KBM-7 (cell line): ENCODE data around the gene MCTP1.

ENCODE experiments used
- DNase-seq: peaks from one replicate; pipeline ENCODE4 v3.0.0-alpha.2; 2015
- in situ Hi-C: fragments of 300-500 bp; cut with MboI; formaldehyde crosslinking; loops from 2 replicates; pipeline ENCODE4 v1.14.3; 2020; ENCODE audit warnings: low sequenced_read_pairs, low pct_unique_long_range_greater_than_20kb, mixed read lengths

MCTP1 gene

GRCh38 chr5:95284572-95285408 lies at the start of gene MCTP1:
TSS of gene MCTP1 (minus strand) at chr5:95285094.
- peak; percentile 53 for DNase-seq

GRCh38 chr5:95332158-95332557 lies 47.3 kb upstream of the MCTP1 start:
- in situ Hi-C loops: no loop called here
- no peak for DNase-seq

More at GRCh38 chr5:95284572-95285408, at the start of gene MCTP1:
- in situ Hi-C loops: no loop called here

- in situ Hi-C loops: no loop called here
- no peak for DNase-seq
These were observed 46.5 kb upstream of the MCTP1 start for GRCh38 chr5:95331358-95331757.

- in situ Hi-C loops: no loop called here
- no peak for DNase-seq
These were observed 42.3 kb upstream of the MCTP1 start for GRCh38 chr5:95327211-95327610.

- no peak for DNase-seq
- in situ Hi-C loops: no loop called here
These were observed 32.8 kb upstream of the MCTP1 start for GRCh38 chr5:95317687-95318086.

- no peak for DNase-seq
- in situ Hi-C loops: no loop called here
These were observed 32.2 kb upstream of the MCTP1 start for GRCh38 chr5:95317085-95317484.

- no peak for DNase-seq
- in situ Hi-C loops: no loop called here
These were observed 19.8 kb upstream of the MCTP1 start for GRCh38 chr5:95304711-95305110.

GRCh38 chr5:95298651-95299050 lies 13.8 kb upstream of the MCTP1 start:
- in situ Hi-C loops: no loop called here
- DNase-seq: no peak

- DNase-seq: no peak
- in situ Hi-C loops: no loop called here
These were observed 11.4 kb upstream of the MCTP1 start for GRCh38 chr5:95296291-95296690.

- in situ Hi-C loops: no loop called here
- DNase-seq: no peak
These were observed 488 bp upstream of the MCTP1 start for GRCh38 chr5:95285409-95285755.

- in situ Hi-C loops: no loop called here
- peak; percentile 73 for DNase-seq
These were observed 928 bp downstream of the MCTP1 start for GRCh38 chr5:95283761-95284571.

- in situ Hi-C loops: no loop called here
- peak; percentile 7 for DNase-seq
These were observed 1.8 kb downstream of the MCTP1 start for GRCh38 chr5:95283022-95283615.

GRCh38 chr5:95281226-95281625 lies 3.7 kb downstream of the MCTP1 start:
- no peak for DNase-seq
- in situ Hi-C loops: no loop called here

- in situ Hi-C loops: no loop called here
These were observed 4.3 kb downstream of the MCTP1 start for GRCh38 chr5:95280401-95281095.

GRCh38 chr5:95274011-95274410 lies 10.9 kb downstream of the MCTP1 start:
- in situ Hi-C loops: loop anchor here (25.0 kb wide), 1 partner anchor 312 kb away; no protein-coding TSS in a partner anchor
- DNase-seq: peak; percentile 8

More at GRCh38 chr5:95280401-95281095, 4.3 kb downstream of the MCTP1 start:
- DNase-seq: no peak

- in situ Hi-C loops: loop anchor here (25.0 kb wide), 1 partner anchor 310 kb away; no protein-coding TSS in a partner anchor
- no peak for DNase-seq
These were observed 12.5 kb downstream of the MCTP1 start for GRCh38 chr5:95272316-95272929.

GRCh38 chr5:95262933-95263660 lies 21.8 kb downstream of the MCTP1 start:
- in situ Hi-C loops: loop anchor here (25.0 kb wide), 1 partner anchor 301 kb away; no protein-coding TSS in a partner anchor
- DNase-seq: no peak
